Lower leg skin (tissue), 4 donors: ENCODE results near the gene METAP1D. TPM values are rescaled to one million over a fixed set of nuclear protein-coding genes. Genes with fewer than 3 reads are reported as not detected.
"Not testable (repeated sequence)": the region's sequence is repeated elsewhere in the genome, so short reads cannot be mapped to it uniquely, and the experiment has no call there.

Experiments used
- DNase-seq, 2 donors: peaks; one replicate each; pipeline ENCODE4 v3.0.0-alpha.2; 2019; ENCODE audit warnings: low spot score in 2 of 2
- H3K4me3 ChIP-seq: fragments of 200-600 bp; sonication (generic); 2 replicates; pipeline ENCODE4 v1.5.1; 2017; ENCODE audit warnings: mild to moderate bottlenecking, low read depth; ENCODE audit not compliant: poor library complexity, severe bottlenecking
- POLR2A ChIP-seq, 2 donors: fragments of 450-650 bp; IDR thresholded peaks; one replicate each; pipeline ENCODE4 v1.6.1; 2016 to 2017; ENCODE audit warnings: antibody characterized with exemption in 2 of 2, mild to moderate bottlenecking in 1 of 2, moderate library complexity in 1 of 2
- WGBS, 2 donors: methylation state at CpG; one replicate each; pipeline ENCODE4 v1.1.5; 2018; 5-methylcytosine and 5-hydroxymethylcytosine counted together
- intact Hi-C: fragments of 100-400 bp; cut with DNase I; formaldehyde crosslinking; loops from one replicate; pipeline ENCODE4 v1.15.0; 2023; ENCODE audit warnings: low total_unique reads
- total RNA-seq, 4 donors: library from RNA; depleted of rRNA; stranded (reverse); fragments of >200 nt; gene quantifications; one replicate each; pipeline ENCODE4 v1.1.0, GENCODE V29; 2016
- TF ChIP-seq, protein P1 (sequence below), 3 donors: fragments of 450-650 bp; IDR thresholded peaks; one replicate each; pipeline ENCODE4 v1.5.1; 2016; ENCODE audit warnings: antibody characterized with exemption in 3 of 3, mild to moderate bottlenecking in 3 of 3, moderate library complexity in 2 of 3

The METAP1D gene
- total RNA-seq, 4 donors from 2014 or later: 3.1 to 5.4 (median 4.5) TPM

GRCh38 chr2:171985076-171985475 is 14.7 kb upstream of the METAP1D start:
- H3K4me3 ChIP-seq: no peak overlapping the region
- DNase-seq: no peak
- 71 to 86% methylated on average over 2 of the region's 2 CpGs for WGBS, 2 donors
- TF ChIP-seq, protein P1, sequence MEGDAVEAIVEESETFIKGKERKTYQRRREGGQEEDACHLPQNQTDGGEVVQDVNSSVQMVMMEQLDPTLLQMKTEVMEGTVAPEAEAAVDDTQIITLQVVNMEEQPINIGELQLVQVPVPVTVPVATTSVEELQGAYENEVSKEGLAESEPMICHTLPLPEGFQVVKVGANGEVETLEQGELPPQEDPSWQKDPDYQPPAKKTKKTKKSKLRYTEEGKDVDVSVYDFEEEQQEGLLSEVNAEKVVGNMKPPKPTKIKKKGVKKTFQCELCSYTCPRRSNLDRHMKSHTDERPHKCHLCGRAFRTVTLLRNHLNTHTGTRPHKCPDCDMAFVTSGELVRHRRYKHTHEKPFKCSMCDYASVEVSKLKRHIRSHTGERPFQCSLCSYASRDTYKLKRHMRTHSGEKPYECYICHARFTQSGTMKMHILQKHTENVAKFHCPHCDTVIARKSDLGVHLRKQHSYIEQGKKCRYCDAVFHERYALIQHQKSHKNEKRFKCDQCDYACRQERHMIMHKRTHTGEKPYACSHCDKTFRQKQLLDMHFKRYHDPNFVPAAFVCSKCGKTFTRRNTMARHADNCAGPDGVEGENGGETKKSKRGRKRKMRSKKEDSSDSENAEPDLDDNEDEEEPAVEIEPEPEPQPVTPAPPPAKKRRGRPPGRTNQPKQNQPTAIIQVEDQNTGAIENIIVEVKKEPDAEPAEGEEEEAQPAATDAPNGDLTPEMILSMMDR (IDR thresholded peaks at IDR 0.05): no peak
- no peak for TF ChIP-seq POLR2A (IDR thresholded peaks at IDR 0.05)
- intact Hi-C loops: no loop called here

DNA sequence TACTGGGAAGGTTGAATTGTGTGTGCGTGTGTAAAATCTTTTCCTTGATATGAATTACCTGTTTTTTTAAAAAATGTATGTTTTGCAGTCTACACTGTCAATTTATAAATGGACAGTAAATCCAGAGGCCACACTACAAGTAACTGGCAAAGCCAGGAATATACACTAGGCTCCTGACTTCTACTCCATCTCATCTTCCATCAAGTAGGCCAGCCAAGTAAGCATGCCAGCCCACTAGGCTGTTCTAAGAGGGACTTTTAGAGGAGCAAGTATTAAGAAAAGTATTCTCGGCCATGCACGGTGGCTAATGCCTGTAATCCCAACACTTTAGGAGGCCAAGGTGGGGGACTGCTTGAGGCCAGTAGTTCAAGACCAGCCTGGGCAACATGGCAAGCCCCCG is 13.0 kb upstream of the METAP1D start:
- no peak for TF ChIP-seq POLR2A (IDR thresholded peaks at IDR 0.05)
- TF ChIP-seq, protein P1 (IDR thresholded peaks at IDR 0.05): no peak
- DNase-seq: no peak
- intact Hi-C loops: no loop called here
- H3K4me3 ChIP-seq: no peak overlapping the region
- 72 to 89% methylated on average over 4 of the region's 4 CpGs for WGBS, 2 donors

DNA sequence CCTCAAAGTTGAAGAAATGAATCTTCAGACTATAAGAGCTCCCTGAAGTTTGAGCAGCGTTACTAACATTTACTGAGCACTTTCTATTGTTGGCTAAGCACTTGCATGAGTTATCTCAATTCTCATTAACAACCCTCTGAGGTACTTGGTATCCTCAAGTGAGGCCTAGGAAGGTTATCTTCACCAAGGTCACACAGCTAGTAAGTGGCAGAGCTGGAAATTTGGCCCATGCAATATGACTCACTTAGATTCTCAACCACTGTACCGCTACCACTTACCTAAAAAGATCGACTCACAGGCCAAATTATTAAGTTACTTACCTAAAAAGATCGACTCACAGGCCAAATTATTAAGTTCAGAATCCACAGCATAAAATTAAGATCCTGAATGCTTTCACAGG is 8.7 kb upstream of the METAP1D start:
- 90 to 92% methylated on average over 4 of the region's 4 CpGs for WGBS, 2 donors
- H3K4me3 ChIP-seq: no peak overlapping the region
- no peak for DNase-seq
- intact Hi-C loops: no loop called here
- TF ChIP-seq POLR2A (IDR thresholded peaks at IDR 0.05): no peak
- TF ChIP-seq, protein P1 (IDR thresholded peaks at IDR 0.05): no peak

GRCh38 chr2:171995586-171995985 is 4.2 kb upstream of the METAP1D start:
- WGBS, 2 donors: 92 to 93% methylated on average over 5 of the region's 5 CpGs
- TF ChIP-seq, protein P1 (IDR thresholded peaks at IDR 0.05): no peak
- no peak for TF ChIP-seq POLR2A (IDR thresholded peaks at IDR 0.05)
- no peak for DNase-seq
- intact Hi-C loops: no loop called here
- H3K4me3 ChIP-seq: no peak overlapping the region

DNA sequence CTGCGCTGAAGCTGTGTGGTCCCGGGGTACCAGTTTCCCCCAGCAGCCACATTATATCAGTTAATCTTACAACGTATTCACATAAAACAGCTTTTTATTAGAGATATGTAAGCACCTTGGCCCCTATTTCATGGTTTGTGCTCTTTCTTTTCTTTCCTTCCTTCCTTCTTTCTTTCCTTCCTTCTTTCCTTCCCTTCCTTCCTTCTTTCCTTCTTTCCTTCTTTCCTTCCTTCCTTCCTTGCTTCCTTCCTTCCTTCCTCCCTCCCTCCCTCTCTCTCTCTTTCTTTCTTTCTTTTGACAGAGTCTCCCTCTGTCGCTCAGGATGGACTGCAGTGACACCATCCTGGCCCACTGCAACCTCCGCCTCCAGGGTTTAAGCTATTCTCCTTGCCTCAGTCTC is 3.7 kb upstream of the METAP1D start:
- intact Hi-C loops: no loop called here
- H3K4me3 ChIP-seq: no peak overlapping the region
- WGBS, 2 donors: 91 to 98% methylated on average over 5 of the region's 5 CpGs
- no peak for DNase-seq
- TF ChIP-seq, protein P1 (IDR thresholded peaks at IDR 0.05): no peak
- no peak for TF ChIP-seq POLR2A (IDR thresholded peaks at IDR 0.05)

DNA sequence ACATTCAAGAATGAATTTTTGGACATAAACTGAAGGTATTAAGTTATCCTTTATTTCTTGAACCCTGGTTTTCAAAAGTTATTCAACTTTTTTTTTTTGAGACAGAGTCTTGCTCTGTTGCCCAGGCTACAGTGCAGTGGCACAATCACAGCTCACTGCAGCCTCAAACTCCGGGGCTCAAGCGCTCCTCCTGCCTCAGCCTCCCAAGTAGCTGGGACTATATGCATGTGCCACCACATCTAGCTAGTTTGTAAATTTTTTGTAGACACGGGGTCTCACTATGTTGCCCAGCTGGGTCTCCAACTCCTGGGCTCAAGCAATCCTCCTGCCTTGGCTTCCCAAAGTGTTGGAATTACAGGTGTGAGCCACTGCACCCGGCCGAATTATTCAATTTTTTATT is 2.7 kb upstream of the METAP1D start:
- DNase-seq, H3K4me3 ChIP-seq, intact Hi-C loops: not testable (repeated sequence)
- WGBS, 2 donors: 83 to 91% methylated on average over 5 of the region's 5 CpGs
